GM23338 (cell line): Measurements from ENCODE around the gene TSBP1. TPM values are rescaled to one million over a fixed set of nuclear protein-coding genes. Genes with fewer than 3 reads are reported as not detected.

Experiments
- ATAC-seq: fragments of 200-7000 bp; cut with Tn5 transposase; 3 replicates; pipeline ENCODE4 v1.9.1; 2020
- DNase-seq: peaks from one replicate; pipeline ENCODE4 v3.0.0-alpha.2; 2015; ENCODE audit warnings: low spot score
- H2AFZ ChIP-seq: fragments of 200-600 bp; sonication (generic); 2 replicates; pipeline ENCODE4 v1.8.0; 2016; ENCODE audit warnings: antibody characterized with exemption, mild to moderate bottlenecking, moderate library complexity
- H3F3A ChIP-seq: fragments of 200-600 bp; sonication (generic); replicated peaks from 2 replicates; pipeline ENCODE4 v1.8.0; 2017; ENCODE audit warnings: antibody characterized with exemption, mixed run types, low read depth
- H3K27ac ChIP-seq: fragments of 200-600 bp; sonication (generic); 2 replicates; pipeline ENCODE4 v1.6.1; 2016; ENCODE audit warnings: low read depth
- H3K27me3 ChIP-seq: fragments of 200-600 bp; sonication (generic); 2 replicates; pipeline ENCODE4 v1.8.0; 2016; ENCODE audit warnings: mild to moderate bottlenecking, mixed run types, moderate library complexity; ENCODE audit not compliant: insufficient read depth
- H3K36me3 ChIP-seq: fragments of 200-600 bp; sonication (generic); 2 replicates; pipeline ENCODE4 v1.8.0; 2016; ENCODE audit warnings: mild to moderate bottlenecking; ENCODE audit not compliant: insufficient read depth
- H3K4me1 ChIP-seq: fragments of 200-600 bp; sonication (generic); 2 replicates; pipeline ENCODE4 v1.8.0; 2016; ENCODE audit warnings: mild to moderate bottlenecking, moderate library complexity; ENCODE audit not compliant: insufficient read depth
- H3K4me2 ChIP-seq: fragments of 200-600 bp; sonication (generic); 2 replicates; pipeline ENCODE4 v1.7.1; 2017; ENCODE audit warnings: mixed run types
- H3K4me3 ChIP-seq: fragments of 200-600 bp; sonication (generic); 2 replicates; pipeline ENCODE4 v1.6.1; 2016; ENCODE audit warnings: mixed run types
- H3K79me2 ChIP-seq: fragments of 200-600 bp; sonication (generic); replicated peaks from 2 replicates; pipeline ENCODE4 v1.8.0; 2017; ENCODE audit warnings: mild to moderate bottlenecking; ENCODE audit not compliant: insufficient read depth
- H3K9me2 ChIP-seq: fragments of 200-600 bp; sonication (generic); 2 replicates; pipeline ENCODE4 v1.8.0; 2017; ENCODE audit not compliant: insufficient read depth
- H4K20me1 ChIP-seq: fragments of 200-600 bp; sonication (generic); replicated peaks from 2 replicates; pipeline ENCODE4 v1.8.0; 2017; ENCODE audit warnings: mild to moderate bottlenecking; ENCODE audit not compliant: insufficient read depth
- H3K27ac Mint-ChIP-seq: 2 replicates; pipeline ENCODE4 v1.8.0; 2020; ENCODE audit warnings: inconsistent platforms, mild to moderate bottlenecking, moderate library complexity, mixed read lengths
- H3K27me3 Mint-ChIP-seq: 3 replicates; pipeline ENCODE4 v1.8.0; 2022; ENCODE audit warnings: low read depth, mild to moderate bottlenecking, moderate library complexity, mixed read lengths, inconsistent platforms; ENCODE audit not compliant: insufficient read depth, poor library complexity
- H3K36me3 Mint-ChIP-seq: 3 replicates; pipeline ENCODE4 v1.8.0; 2021; ENCODE audit warnings: low read depth, mild to moderate bottlenecking, inconsistent platforms, moderate library complexity, mixed read lengths
- H3K4me1 Mint-ChIP-seq: 3 replicates; pipeline ENCODE4 v1.8.0; 2020; ENCODE audit warnings: mild to moderate bottlenecking, inconsistent platforms, mixed read lengths
- H3K4me3 Mint-ChIP-seq: 3 replicates; pipeline ENCODE4 v1.8.0; 2021; ENCODE audit warnings: moderate library complexity, mild to moderate bottlenecking, inconsistent platforms, mixed read lengths
- H3K9me3 Mint-ChIP-seq: 3 replicates; pipeline ENCODE4 v1.8.0; 2020; ENCODE audit warnings: moderate library complexity, mild to moderate bottlenecking, inconsistent platforms, mixed read lengths
- CREB1 ChIP-seq: fragments of 250-450 bp; sonication (Bioruptor Pico); IDR thresholded peaks from 2 replicates; pipeline ENCODE4 v1.5.0; 2020; ENCODE audit warnings: low read depth, mild to moderate bottlenecking, moderate library complexity
- CTCF ChIP-seq, 2 experiments: fragments of 200-600 bp in 1 of 2; sonication (generic) in 1 of 2; conservative IDR thresholded peaks; 2 replicates each; pipeline versions ENCODE4 v1.5.1 to v1.6.1; 2016 to 2017; ENCODE audit warnings: antibody characterized with exemption in 2 of 2, low read depth in 2 of 2, mild to moderate bottlenecking in 2 of 2, moderate library complexity in 1 of 2
- EZH2 ChIP-seq: fragments of 200-600 bp; sonication (generic); IDR thresholded peaks from one replicate; pipeline ENCODE4 v1.8.0; 2017; ENCODE audit warnings: antibody characterized with exemption, mild to moderate bottlenecking, low read depth; ENCODE audit not compliant: unreplicated experiment
- EZH2phosphoT487 ChIP-seq: fragments of 200-600 bp; sonication (generic); IDR thresholded peaks from one replicate; pipeline ENCODE4 v1.8.1; 2018; ENCODE audit warnings: antibody characterized with exemption; ENCODE audit not compliant: unreplicated experiment
- JUNB ChIP-seq: IDR thresholded peaks from one replicate; pipeline ENCODE4 v1.6.1; 2016; ENCODE audit warnings: antibody characterized with exemption; ENCODE audit not compliant: unreplicated experiment
- NANOG ChIP-seq: IDR thresholded peaks from 2 replicates; pipeline ENCODE4 v1.6.1; 2016; ENCODE audit warnings: antibody characterized with exemption, borderline replicate concordance
- POLR2AphosphoS5 ChIP-seq: IDR thresholded peaks from 2 replicates; pipeline ENCODE4 v1.6.1; 2016; ENCODE audit warnings: antibody characterized with exemption, low read depth
- REST ChIP-seq: IDR thresholded peaks from one replicate; pipeline ENCODE4 v1.6.1; 2018; ENCODE audit warnings: antibody characterized with exemption; ENCODE audit not compliant: unreplicated experiment
- STAT1 ChIP-seq: IDR thresholded peaks from one replicate; pipeline ENCODE4 v1.6.1; 2016; ENCODE audit warnings: antibody characterized with exemption; ENCODE audit not compliant: unreplicated experiment
- ZNF114 ChIP-seq: fragments of 250-450 bp; sonication (Bioruptor Pico); IDR thresholded peaks from 2 replicates; pipeline ENCODE4 v1.5.0; 2020; ENCODE audit warnings: mild to moderate bottlenecking, moderate library complexity
- ZNF331 ChIP-seq: fragments of 250-450 bp; sonication (Bioruptor Pico); IDR thresholded peaks from 2 replicates; pipeline ENCODE4 v1.5.0; 2020; ENCODE audit warnings: low read depth, mild to moderate bottlenecking, moderate library complexity
- polyA plus RNA-seq: library from polyadenylated mRNA; unstranded; fragments of >200 nt; fragmentation: Nextera tagmentation; extraction: Ambion mirVana; gene quantifications from 2 replicates; pipeline ENCODE4 v1.2.1, GENCODE V29; 2016
- total RNA-seq: library from RNA; depleted of rRNA; stranded (reverse); fragments of >200 nt; shearing (Covaris generic); gene quantifications from 2 replicates; pipeline ENCODE4 v1.2.3, GENCODE V29; 2014
- TF ChIP-seq, protein P1 (sequence below): fragments of 250-450 bp; sonication (Bioruptor Pico); IDR thresholded peaks from 2 replicates; pipeline ENCODE4 v1.5.0; 2020; ENCODE audit warnings: mild to moderate bottlenecking, moderate library complexity
- TF ChIP-seq, protein P2 (sequence below): IDR thresholded peaks from 2 replicates; pipeline ENCODE4 v1.6.1; 2016; ENCODE audit warnings: antibody characterized with exemption

Gene TSBP1
- total and polyA plus RNA-seq, 2 experiments from 2014 or later: 0.15 TPM; not detected in 1

DNA sequence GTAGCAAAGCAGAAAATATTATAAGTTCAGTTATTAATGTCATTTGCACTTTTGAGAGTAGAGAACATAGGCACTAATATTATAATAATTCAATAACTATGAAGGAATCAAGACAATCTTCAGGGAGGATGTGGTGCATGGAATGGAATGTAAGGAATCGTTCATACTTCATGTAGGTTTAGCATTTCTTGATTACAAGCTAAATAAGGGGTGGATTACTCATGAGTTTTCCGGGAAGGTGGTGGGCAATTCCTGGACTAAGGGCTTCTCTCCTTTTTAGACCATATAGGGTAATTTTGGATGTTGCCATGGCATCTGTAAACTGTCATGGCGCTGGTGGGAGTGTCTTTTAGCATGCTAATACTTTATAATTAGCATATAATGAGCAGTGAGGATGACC, 44.3 kb upstream of the TSBP1 start:
- Mint-ChIP-seq H3K9me3 (no peaks in the 10 kb centered on the region; the same call in 2 of the 3 replicates), H3K36me3 (no peaks in the 10 kb centered on the region), H3K4me3 (peak overlapping the region; percentile 68; the same call in 2 of the 3 replicates), H3K4me1 (peaks cover 6% of the 10 kb centered on the region), H3K27me3 (peaks cover 9% of the 10 kb centered on the region), H3K27ac (no peak overlapping the region)
- H2AFZ ChIP-seq: peak overlapping the region; percentile 60
- ATAC-seq: no peak
- H3K9me2 ChIP-seq: no peaks in the 10 kb centered on the region
- peak overlapping the region; percentile 47; the same call in 1 of the 2 replicates for H3K4me3 ChIP-seq
- no peak overlapping the region for H3K27ac ChIP-seq
- no peaks in the 10 kb centered on the region for H3K4me1 ChIP-seq
- no peaks in the 10 kb centered on the region for H4K20me1 ChIP-seq
- no peak for DNase-seq
- TF ChIP-seq CREB1 (CRISPR knock-in tag) (no peak), REST (no peak), CTCF (conservative IDR thresholded peaks at IDR 0.05; ENCODE audit: low read depth in 2 of 2) (no peak), STAT1 (no peak), ZNF114 (CRISPR knock-in tag) (no peak), EZH2phosphoT487 (no peak), JUNB (no peak), ZNF331 (CRISPR knock-in tag) (no peak), EZH2 (no peak), NANOG (no peak), POLR2AphosphoS5 (no peak)
- TF ChIP-seq, protein P1, sequence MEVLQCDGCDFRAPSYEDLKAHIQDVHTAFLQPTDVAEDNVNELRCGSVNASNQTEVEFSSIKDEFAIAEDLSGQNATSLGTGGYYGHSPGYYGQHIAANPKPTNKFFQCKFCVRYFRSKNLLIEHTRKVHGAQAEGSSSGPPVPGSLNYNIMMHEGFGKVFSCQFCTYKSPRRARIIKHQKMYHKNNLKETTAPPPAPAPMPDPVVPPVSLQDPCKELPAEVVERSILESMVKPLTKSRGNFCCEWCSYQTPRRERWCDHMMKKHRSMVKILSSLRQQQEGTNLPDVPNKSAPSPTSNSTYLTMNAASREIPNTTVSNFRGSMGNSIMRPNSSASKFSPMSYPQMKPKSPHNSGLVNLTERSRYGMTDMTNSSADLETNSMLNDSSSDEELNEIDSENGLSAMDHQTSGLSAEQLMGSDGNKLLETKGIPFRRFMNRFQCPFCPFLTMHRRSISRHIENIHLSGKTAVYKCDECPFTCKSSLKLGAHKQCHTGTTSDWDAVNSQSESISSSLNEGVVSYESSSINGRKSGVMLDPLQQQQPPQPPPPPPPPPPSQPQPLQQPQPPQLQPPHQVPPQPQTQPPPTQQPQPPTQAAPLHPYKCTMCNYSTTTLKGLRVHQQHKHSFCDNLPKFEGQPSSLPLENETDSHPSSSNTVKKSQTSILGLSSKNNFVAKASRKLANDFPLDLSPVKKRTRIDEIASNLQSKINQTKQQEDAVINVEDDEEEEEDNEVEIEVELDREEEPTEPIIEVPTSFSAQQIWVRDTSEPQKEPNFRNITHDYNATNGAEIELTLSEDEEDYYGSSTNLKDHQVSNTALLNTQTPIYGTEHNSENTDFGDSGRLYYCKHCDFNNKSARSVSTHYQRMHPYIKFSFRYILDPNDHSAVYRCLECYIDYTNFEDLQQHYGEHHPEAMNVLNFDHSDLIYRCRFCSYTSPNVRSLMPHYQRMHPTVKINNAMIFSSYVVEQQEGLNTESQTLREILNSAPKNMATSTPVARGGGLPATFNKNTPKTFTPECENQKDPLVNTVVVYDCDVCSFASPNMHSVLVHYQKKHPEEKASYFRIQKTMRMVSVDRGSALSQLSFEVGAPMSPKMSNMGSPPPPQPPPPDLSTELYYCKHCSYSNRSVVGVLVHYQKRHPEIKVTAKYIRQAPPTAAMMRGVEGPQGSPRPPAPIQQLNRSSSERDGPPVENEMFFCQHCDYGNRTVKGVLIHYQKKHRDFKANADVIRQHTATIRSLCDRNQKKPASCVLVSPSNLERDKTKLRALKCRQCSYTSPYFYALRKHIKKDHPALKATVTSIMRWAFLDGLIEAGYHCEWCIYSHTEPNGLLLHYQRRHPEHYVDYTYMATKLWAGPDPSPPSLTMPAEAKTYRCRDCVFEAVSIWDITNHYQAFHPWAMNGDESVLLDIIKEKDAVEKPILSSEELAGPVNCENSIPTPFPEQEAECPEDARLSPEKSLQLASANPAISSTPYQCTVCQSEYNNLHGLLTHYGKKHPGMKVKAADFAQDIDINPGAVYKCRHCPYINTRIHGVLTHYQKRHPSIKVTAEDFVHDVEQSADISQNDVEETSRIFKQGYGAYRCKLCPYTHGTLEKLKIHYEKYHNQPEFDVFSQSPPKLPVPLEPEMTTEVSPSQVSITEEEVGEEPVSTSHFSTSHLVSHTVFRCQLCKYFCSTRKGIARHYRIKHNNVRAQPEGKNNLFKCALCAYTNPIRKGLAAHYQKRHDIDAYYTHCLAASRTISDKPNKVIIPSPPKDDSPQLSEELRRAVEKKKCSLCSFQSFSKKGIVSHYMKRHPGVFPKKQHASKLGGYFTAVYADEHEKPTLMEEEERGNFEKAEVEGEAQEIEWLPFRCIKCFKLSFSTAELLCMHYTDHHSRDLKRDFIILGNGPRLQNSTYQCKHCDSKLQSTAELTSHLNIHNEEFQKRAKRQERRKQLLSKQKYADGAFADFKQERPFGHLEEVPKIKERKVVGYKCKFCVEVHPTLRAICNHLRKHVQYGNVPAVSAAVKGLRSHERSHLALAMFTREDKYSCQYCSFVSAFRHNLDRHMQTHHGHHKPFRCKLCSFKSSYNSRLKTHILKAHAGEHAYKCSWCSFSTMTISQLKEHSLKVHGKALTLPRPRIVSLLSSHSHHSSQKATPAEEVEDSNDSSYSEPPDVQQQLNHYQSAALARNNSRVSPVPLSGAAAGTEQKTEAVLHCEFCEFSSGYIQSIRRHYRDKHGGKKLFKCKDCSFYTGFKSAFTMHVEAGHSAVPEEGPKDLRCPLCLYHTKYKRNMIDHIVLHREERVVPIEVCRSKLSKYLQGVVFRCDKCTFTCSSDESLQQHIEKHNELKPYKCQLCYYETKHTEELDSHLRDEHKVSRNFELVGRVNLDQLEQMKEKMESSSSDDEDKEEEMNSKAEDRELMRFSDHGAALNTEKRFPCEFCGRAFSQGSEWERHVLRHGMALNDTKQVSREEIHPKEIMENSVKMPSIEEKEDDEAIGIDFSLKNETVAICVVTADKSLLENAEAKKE (CRISPR knock-in tag): no peak
- TF ChIP-seq, protein P2, sequence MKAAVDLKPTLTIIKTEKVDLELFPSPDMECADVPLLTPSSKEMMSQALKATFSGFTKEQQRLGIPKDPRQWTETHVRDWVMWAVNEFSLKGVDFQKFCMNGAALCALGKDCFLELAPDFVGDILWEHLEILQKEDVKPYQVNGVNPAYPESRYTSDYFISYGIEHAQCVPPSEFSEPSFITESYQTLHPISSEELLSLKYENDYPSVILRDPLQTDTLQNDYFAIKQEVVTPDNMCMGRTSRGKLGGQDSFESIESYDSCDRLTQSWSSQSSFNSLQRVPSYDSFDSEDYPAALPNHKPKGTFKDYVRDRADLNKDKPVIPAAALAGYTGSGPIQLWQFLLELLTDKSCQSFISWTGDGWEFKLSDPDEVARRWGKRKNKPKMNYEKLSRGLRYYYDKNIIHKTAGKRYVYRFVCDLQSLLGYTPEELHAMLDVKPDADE: no peak
- H3K36me3 ChIP-seq: no peaks in the 10 kb centered on the region
- no peaks in the 10 kb centered on the region for H3K79me2 ChIP-seq
- peaks cover 11% of the 10 kb centered on the region for H3K27me3 ChIP-seq
- peak overlapping the region; percentile 78 for H3K4me2 ChIP-seq
- no peaks in the 10 kb centered on the region for H3F3A ChIP-seq
